Peyer's patch (tissue), 4 donors: Measurements from ENCODE around the gene MUC21. TPM values are rescaled to one million over a fixed set of nuclear protein-coding genes. Genes with fewer than 3 reads are reported as not detected.

ENCODE experiments used
- DNase-seq, 3 donors: peaks; one replicate each; pipeline ENCODE4 v3.0.0-alpha.2; 2017 to 2019
- H3K27ac ChIP-seq, 4 donors: fragments of 200-600 bp; sonication (generic); one replicate each; pipeline ENCODE4 v1.5.1; 2016 to 2019
- H3K27me3 ChIP-seq, 2 donors: fragments of 200-600 bp; sonication (generic); one replicate each; pipeline ENCODE4 v1.5.1; 2019
- H3K36me3 ChIP-seq, 3 donors: fragments of 200-600 bp; sonication (generic); one replicate each; pipeline ENCODE4 v1.5.1; 2016 to 2019
- H3K4me1 ChIP-seq, 4 donors: fragments of 200-600 bp; sonication (generic); one replicate each; pipeline ENCODE4 v1.5.1; 2016 to 2019
- H3K4me3 ChIP-seq, 4 donors: fragments of 200-600 bp; sonication (generic); 1 replicate in 3 of 4; 2 replicates in 1 of 4; pipeline ENCODE4 v1.5.1; 2016 to 2019; ENCODE audit warnings: mild to moderate bottlenecking in 1 of 4
- H3K9me3 ChIP-seq, 4 donors: fragments of 200-600 bp; sonication (generic); one replicate each; pipeline ENCODE4 v1.5.1; 2016 to 2019; ENCODE audit warnings: mild to moderate bottlenecking in 1 of 4
- CTCF ChIP-seq, 6 experiments: fragments of 450-650 bp in 4 of 6; fragments of 200-600 bp in 2 of 6; sonication (generic) in 1 of 6; IDR thresholded peaks; one replicate each; pipeline ENCODE4 v1.5.1; 2017 to 2019; ENCODE audit warnings: antibody characterized with exemption in 6 of 6, mild to moderate bottlenecking in 3 of 6, moderate library complexity in 1 of 6
- POLR2A ChIP-seq, 2 donors: fragments of 450-650 bp; IDR thresholded peaks; one replicate each; pipeline ENCODE4 v1.5.1; 2017; ENCODE audit warnings: antibody characterized with exemption in 2 of 2, mild to moderate bottlenecking in 2 of 2, moderate library complexity in 2 of 2
- total RNA-seq, 4 donors: library from RNA; depleted of rRNA; stranded (reverse); fragments of >200 nt; gene quantifications; one replicate each; pipeline ENCODE4 v1.1.0, GENCODE V29; 2016

Gene MUC21
- total RNA-seq, 4 donors from 2014 or later = not detected

GRCh38 chr6:31038559-31038958, 55.0 kb downstream of the MUC21 start:
- no peak overlapping the region for H3K4me3 ChIP-seq
- no peak for DNase-seq
- no peaks in the 10 kb centered on the region for H3K9me3 ChIP-seq
- H3K4me1 ChIP-seq = no peaks in the 10 kb centered on the region
- no peaks in the 10 kb centered on the region for H3K27me3 ChIP-seq
- TF ChIP-seq POLR2A (IDR thresholded peaks at IDR 0.05) = no peak
- TF ChIP-seq CTCF (IDR thresholded peaks at IDR 0.05) = no peak
- no peaks in the 10 kb centered on the region for H3K36me3 ChIP-seq
- no peak overlapping the region for H3K27ac ChIP-seq

Other genes with a start within 250 kb of the MUC21 start
- 100 to 1,000 TPM in 2 of 4 donors, 10 to 100 TPM in 2; 74.1 to 151 (median 100) TPM for gene FLOT1, start 241.0 kb upstream of the MUC21 start, total RNA-seq
- gene IER3, start 239.2 kb upstream of the MUC21 start, total RNA-seq = 10 to 100 TPM in 3 of 4 donors, 1 to 10 TPM in 1; 6.7 to 16.4 (median 13.2) TPM
- 100 to 1,000 TPM in 3 of 4 donors, 10 to 100 TPM in 1; 70.1 to 166 (median 143) TPM for gene DDR1, start 99.2 kb upstream of the MUC21 start, total RNA-seq
- 10 to 100 TPM; 10.7 to 21.3 (median 17.0) TPM for gene GTF2H4, start 75.5 kb upstream of the MUC21 start, total RNA-seq
- gene VARS2, start 69.5 kb upstream of the MUC21 start, total RNA-seq = 10 to 100 TPM; 24.2 to 40.0 (median 31.1) TPM
- gene SFTA2, start 51.5 kb upstream of the MUC21 start, total RNA-seq = not detected
- under 1 TPM in 1 of 4 donors, not detected in 3; 0.18 TPM for gene MUCL3, start 42.7 kb upstream of the MUC21 start, total RNA-seq
- gene MUC22, start 26.8 kb downstream of the MUC21 start, total RNA-seq = not detected
- not detected for gene C6orf15, start 128.9 kb downstream of the MUC21 start, total RNA-seq
- 10 to 100 TPM in 2 of 4 donors, 1 to 10 TPM in 1, not detected in 1; 6.5 to 26.5 (median 22.0) TPM for gene PSORS1C1, start 131.1 kb downstream of the MUC21 start, total RNA-seq
- gene CDSN, start 136.7 kb downstream of the MUC21 start, total RNA-seq = under 1 TPM in 1 of 4 donors, not detected in 3; 0.54 TPM
- gene PSORS1C2, start 155.3 kb downstream of the MUC21 start, total RNA-seq = not detected
- gene CCHCR1, start 174.1 kb downstream of the MUC21 start, total RNA-seq = 10 to 100 TPM; 28.3 to 86.6 (median 36.2) TPM
- 10 to 100 TPM in 1 of 4 donors, 1 to 10 TPM in 3; 4.0 to 28.9 (median 7.1) TPM for gene TCF19, start 174.9 kb downstream of the MUC21 start, total RNA-seq
- 100 to 1,000 TPM in 1 of 4 donors, 10 to 100 TPM in 3; 14.9 to 121 (median 45.0) TPM for gene POU5F1, start 187.0 kb downstream of the MUC21 start, total RNA-seq